Heart left ventricle (tissue), 16 donors: ENCODE measurements around the gene SSNA1. TPM values are rescaled to one million over a fixed set of nuclear protein-coding genes. Genes with fewer than 3 reads are reported as not detected.
A peak's percentile ranks its signal among the peaks of the same experiment; 100 is the strongest.

Experiments used
- ATAC-seq, 4 donors: fragments of 200-7000 bp; cut with Tn5 transposase; one replicate each; pipeline ENCODE4 v1.9.1; 2020 to 2022; ENCODE audit warnings: moderate library complexity in 4 of 4, mild to moderate bottlenecking in 3 of 4, moderate number of reproducible peaks in 1 of 4
- DNase-seq, 5 donors: peaks; one replicate each; pipeline ENCODE4 v3.0.0-alpha.2; 2020
- H3K27ac ChIP-seq, 12 donors: fragments of 200-600 bp; sonication (generic) in 4 of 12; one replicate each; pipeline versions ENCODE4 v1.5.0 to v1.8.0; 2016 to 2022; ENCODE audit warnings: mild to moderate bottlenecking in 2 of 12
- H3K27me3 ChIP-seq, 9 donors: fragments of 200-600 bp; sonication (generic) in 2 of 9; one replicate each; pipeline versions ENCODE4 v1.5.1 to v1.8.0; 2016 to 2022; ENCODE audit warnings: mild to moderate bottlenecking in 3 of 9
- H3K36me3 ChIP-seq, 9 donors: fragments of 200-600 bp; sonication (generic) in 2 of 9; one replicate each; pipeline versions ENCODE4 v1.5.0 to v1.8.0; 2018 to 2022; ENCODE audit warnings: mild to moderate bottlenecking in 2 of 9
- H3K4me1 ChIP-seq, 12 donors: fragments of 200-600 bp; sonication (generic) in 4 of 12; one replicate each; pipeline versions ENCODE4 v1.5.0 to v1.8.0; 2016 to 2022; ENCODE audit warnings: mild to moderate bottlenecking in 3 of 12
- H3K4me3 ChIP-seq, 12 donors: fragments of 200-600 bp; sonication (generic) in 4 of 12; one replicate each; pipeline versions ENCODE4 v1.5.0 to v1.8.0; 2017 to 2022; ENCODE audit warnings: mild to moderate bottlenecking in 9 of 12, moderate library complexity in 4 of 12
- H3K9me3 ChIP-seq, 12 donors: fragments of 200-600 bp; sonication (generic) in 4 of 12; one replicate each; pipeline versions ENCODE4 v1.5.0 to v1.8.0; 2016 to 2022; ENCODE audit warnings: mild to moderate bottlenecking in 1 of 12
- POLR2A ChIP-seq, 2 donors: fragments of 450-650 bp; IDR thresholded peaks; one replicate each; pipeline ENCODE4 v1.6.1; 2017; ENCODE audit warnings: antibody characterized with exemption in 2 of 2, mild to moderate bottlenecking in 2 of 2, moderate library complexity in 2 of 2
- WGBS, 4 donors: extraction: QIAGEN DNeasy Blood & Tissue Kit in 2 of 4; methylation state at CpG; one replicate each; pipeline versions ENCODE4 v1.1.5 to v1.1.7; 2013 to 2018; 5-methylcytosine and 5-hydroxymethylcytosine counted together
- intact Hi-C, 10 donors: fragments of 100-400 bp; cut with DNase I; formaldehyde crosslinking; loops; one replicate each; pipeline versions ENCODE4 v1.11.1 to v1.14.2; 2022
- polyA plus RNA-seq, 2 donors: library from polyadenylated mRNA; stranded (reverse); fragments of 200-250 nt; gene quantifications; one replicate each; pipeline ENCODE4 v1.2.3, GENCODE V29; 2013
- total RNA-seq, 9 donors: library from RNA; depleted of rRNA in 2 of 9; stranded (reverse); fragments of >200 nt in 2 of 9; fragmentation: NEBNext Ultra II Directional in 3 of 9; extraction: Animal tissue kit (Norgen Biotek cat#: 25700) in 3 of 9; gene quantifications; one replicate each; pipeline versions ENCODE4 v1.1.0 to v1.2.4, GENCODE V29; 2016 to 2023
- TF ChIP-seq, protein P1 (sequence below), 12 donors: fragments of 200-600 bp; sonication (generic) in 4 of 12; IDR thresholded peaks; one replicate each; pipeline versions ENCODE4 v1.5.0 to v1.8.0; 2018 to 2022; ENCODE audit warnings: antibody characterized with exemption in 12 of 12, mild to moderate bottlenecking in 5 of 12
- donor health status: ischemic (EF 13 %, LVEDD 7.1; RV severe dilation, severe dysfunction).
- donor health status: healthy with polysubstance abuse.
- donor health status: DM: no; HTN: yes; CAD: no.
- donor health status: DM: no; HTN: no; CAD: no.
- donor health status: ischemic (EF 25% LVEDD 6.9; RV normal size, moderate dysfunction).
- donor health status: ischemic (EF 25% LVEDD 5.7; RV mildly dilated, moderate dysfunction).
- donor health status: healthy.
- donor health status: DM: yes; HTN: yes; CAD: no.
- donor health status: ischemic (EF 35%, LVEDD 5.7; RV mildly dilated, moderate dysfunction).
- donor health status: nonischemic (EF 11% LVEDD 7.7; RV severe dilation, severe dysfunction).
- donor health status: DM: yes; HTN: yes; CAD: no.
- donor health status: PGD.
- donor health status: ischemic (EF 29% LVEDD 5.4; RV normal size, mild dysfunction).
- donor health status: nonischemic (EF 23%, LVEDD 6.1; RV moderate dilation, normal function).

SSNA1 gene
- total and polyA plus RNA-seq, 11 donors, result 46.0 to 161 (median 67.7) TPM

DNA sequence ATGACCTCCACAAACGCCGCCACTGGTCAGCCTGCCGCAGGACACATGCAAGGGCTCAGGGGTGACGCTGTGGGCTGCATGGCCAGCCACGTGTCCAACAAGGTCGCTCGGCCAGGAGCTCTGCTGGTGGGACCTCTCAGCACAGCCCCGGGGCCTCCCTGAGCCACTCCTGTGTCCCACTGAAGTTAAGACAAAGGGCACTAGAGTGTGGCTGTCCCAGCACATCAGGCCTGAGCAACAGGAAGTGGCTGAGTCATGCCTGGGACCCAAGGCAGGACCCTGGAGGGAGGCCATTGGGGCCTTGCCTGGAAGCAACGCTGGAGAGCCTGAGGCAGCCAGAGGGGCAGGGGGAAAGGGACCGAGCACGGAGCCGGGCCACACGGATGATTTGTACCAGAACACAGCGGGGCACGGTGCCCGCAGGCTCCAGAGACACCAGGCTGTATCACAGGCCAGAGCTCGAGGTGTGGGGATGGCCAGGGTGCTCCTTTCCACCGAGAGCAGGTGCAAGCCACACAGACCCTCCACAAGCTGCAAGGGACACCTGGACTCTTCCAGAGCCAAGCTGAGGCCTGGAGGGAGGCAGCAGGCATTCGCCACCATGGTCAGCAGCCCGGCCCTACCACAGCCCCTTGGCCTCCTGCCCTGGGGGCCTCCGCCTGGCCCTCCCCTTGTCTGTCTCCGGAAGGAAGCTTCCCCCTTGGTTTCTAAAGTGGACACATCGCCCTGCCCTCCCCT, 10.1 kb upstream of the SSNA1 start:
- Histone ChIP-seq H3K4me3 (no peak overlapping the region), H3K9me3 (no peaks in the 10 kb centered on the region), H3K4me1 (peaks cover 0 to 4% (median 0%) of the 10 kb centered on the region in 12 donors), H3K27ac (no peak overlapping the region), H3K36me3 (peaks cover 0 to 65% (median 53%) of the 10 kb centered on the region in 9 donors), H3K27me3 (peaks cover 0 to under 1% (median 0%) of the 10 kb centered on the region in 9 donors)
- intact Hi-C loops, result no loop called here
- ATAC-seq (peak in 1 of 4 donors; percentile 10), DNase-seq (no peak)
- TF ChIP-seq POLR2A (IDR thresholded peaks at IDR 0.05), result no peak
- WGBS, 4 donors, result 85 to 89% (median 87%) methylated on average over 21 to 23 of the region's 23 CpGs

DNA sequence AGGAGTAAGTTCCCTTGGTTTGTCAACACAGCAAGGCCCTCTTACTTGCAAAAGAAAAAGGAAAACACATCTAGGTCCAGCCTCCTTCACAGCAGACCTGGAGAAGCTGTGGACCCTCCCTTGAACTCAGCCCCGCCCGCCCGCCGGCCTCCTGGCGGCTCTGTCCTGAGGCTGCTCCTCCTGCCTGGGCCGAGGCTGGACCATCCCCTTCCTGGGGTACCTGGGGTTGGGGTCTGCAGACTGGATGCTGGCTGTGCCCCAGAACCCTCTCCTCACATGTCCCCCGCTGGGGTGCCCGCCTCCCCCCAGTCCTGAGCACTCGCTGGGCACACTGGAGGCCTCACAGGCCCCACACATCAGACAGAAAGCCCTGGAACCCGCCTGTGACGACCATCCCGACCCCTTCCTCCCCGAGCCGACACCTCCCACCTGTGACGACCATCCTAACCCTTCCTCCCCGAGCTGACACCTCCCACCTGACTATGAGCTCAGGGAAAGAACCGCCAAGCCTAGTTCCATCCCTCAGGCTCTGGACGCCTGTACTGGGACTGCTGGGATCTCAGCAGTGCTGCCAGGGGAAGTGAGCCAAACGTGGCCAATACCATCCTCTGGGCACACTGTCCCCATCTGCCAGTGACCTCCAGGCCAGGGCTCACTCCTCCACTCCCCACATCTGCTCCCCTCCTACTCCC, 9.4 kb upstream of the SSNA1 start:
- no peak overlapping the region for H3K27ac ChIP-seq
- no peak overlapping the region for H3K4me3 ChIP-seq
- TF ChIP-seq, protein P1, sequence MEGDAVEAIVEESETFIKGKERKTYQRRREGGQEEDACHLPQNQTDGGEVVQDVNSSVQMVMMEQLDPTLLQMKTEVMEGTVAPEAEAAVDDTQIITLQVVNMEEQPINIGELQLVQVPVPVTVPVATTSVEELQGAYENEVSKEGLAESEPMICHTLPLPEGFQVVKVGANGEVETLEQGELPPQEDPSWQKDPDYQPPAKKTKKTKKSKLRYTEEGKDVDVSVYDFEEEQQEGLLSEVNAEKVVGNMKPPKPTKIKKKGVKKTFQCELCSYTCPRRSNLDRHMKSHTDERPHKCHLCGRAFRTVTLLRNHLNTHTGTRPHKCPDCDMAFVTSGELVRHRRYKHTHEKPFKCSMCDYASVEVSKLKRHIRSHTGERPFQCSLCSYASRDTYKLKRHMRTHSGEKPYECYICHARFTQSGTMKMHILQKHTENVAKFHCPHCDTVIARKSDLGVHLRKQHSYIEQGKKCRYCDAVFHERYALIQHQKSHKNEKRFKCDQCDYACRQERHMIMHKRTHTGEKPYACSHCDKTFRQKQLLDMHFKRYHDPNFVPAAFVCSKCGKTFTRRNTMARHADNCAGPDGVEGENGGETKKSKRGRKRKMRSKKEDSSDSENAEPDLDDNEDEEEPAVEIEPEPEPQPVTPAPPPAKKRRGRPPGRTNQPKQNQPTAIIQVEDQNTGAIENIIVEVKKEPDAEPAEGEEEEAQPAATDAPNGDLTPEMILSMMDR (IDR thresholded peaks at IDR 0.05), result no peak
- no peak for TF ChIP-seq POLR2A (IDR thresholded peaks at IDR 0.05)
- peaks cover 0 to 4% (median 0%) of the 10 kb centered on the region in 12 donors for H3K4me1 ChIP-seq
- H3K27me3 ChIP-seq, result no peaks in the 10 kb centered on the region
- DNase-seq (no peak), ATAC-seq (no peak)
- H3K9me3 ChIP-seq, result no peaks in the 10 kb centered on the region
- WGBS, 4 donors, result 90 to 92% (median 91%) methylated on average over 18 to 19 of the region's 19 CpGs
- peaks cover 0 to 73% (median 60%) of the 10 kb centered on the region in 9 donors for H3K36me3 ChIP-seq
- intact Hi-C loops, result no loop called here

DNA sequence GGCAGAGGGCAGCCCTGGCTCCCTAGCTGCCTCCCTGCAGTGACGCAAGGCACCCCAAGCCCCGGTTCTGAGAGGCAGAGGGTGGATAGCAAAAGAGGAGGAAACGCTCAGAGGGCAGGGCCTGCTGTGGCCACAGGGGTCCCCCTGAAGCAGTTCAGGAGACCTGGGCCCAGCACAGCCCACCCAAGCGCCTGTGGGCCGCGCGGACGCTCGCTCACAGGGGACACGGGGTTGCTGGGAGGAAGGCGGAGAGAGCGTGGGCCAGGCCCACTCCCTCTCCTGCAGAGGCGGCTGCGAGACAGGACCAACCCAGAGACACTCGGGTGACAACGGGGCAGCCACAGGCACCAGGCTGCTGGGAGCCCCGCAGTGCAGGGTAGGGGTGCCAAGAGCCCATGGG, 8.7 kb upstream of the SSNA1 start:
- no peak overlapping the region for H3K4me3 ChIP-seq
- 93 to 96% (median 95%) methylated on average over 12 to 17 of the region's 17 CpGs for WGBS, 4 donors
- no peak overlapping the region for H3K27ac ChIP-seq
- no peaks in the 10 kb centered on the region for H3K9me3 ChIP-seq
- ATAC-seq (peak in 1 of 4 donors; percentile 7), DNase-seq (no peak)
- H3K36me3 ChIP-seq, result peaks cover 0 to 76% (median 60%) of the 10 kb centered on the region in 9 donors
- H3K27me3 ChIP-seq, result no peaks in the 10 kb centered on the region
- intact Hi-C loops, result loop anchor here in 4 of 10 donors (10.0 kb wide), 2 partner anchors 55 to 65 kb away; partner anchors contain the start of gene DPP7 (in 1 of the 4)
- H3K4me1 ChIP-seq, result peaks cover 0 to 4% (median 0%) of the 10 kb centered on the region in 12 donors
- TF ChIP-seq, protein P1 (IDR thresholded peaks at IDR 0.05), result no peak

DNA sequence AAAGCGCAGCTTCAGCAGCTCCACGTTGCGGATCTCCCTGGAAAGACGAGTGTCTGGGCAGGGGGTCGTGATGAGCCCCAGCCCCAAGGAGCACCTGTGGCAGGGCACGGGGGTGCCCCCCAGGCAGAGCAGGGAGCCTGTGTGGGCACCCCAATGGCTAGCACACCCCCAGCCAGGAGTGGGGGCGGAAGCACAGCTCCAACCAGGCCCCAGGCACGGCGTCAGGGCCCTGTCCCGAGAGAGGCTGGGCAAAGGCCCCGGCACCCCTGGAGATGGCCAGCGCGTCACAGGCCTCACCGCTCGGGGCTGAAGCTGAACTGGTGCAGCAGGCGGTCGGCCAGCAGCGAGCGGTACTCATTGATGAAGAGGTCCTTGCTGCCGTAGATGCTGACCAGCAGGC, 8.0 kb upstream of the SSNA1 start:
- 91 to 96% (median 94%) methylated on average over 6 to 20 of the region's 20 CpGs for WGBS, 4 donors
- no peak for DNase-seq
- H3K27ac ChIP-seq, result no peak overlapping the region
- ATAC-seq, result no peak
- H3K9me3 ChIP-seq, result no peaks in the 10 kb centered on the region
- peaks cover 0 to 84% (median 62%) of the 10 kb centered on the region in 9 donors for H3K36me3 ChIP-seq
- H3K27me3 ChIP-seq, result no peaks in the 10 kb centered on the region
- no peak for TF ChIP-seq POLR2A (IDR thresholded peaks at IDR 0.05)
- H3K4me1 ChIP-seq, result peaks cover 0 to 9% (median 0%) of the 10 kb centered on the region in 12 donors
- intact Hi-C loops, result loop anchor here in 4 of 10 donors (10.0 kb wide), 2 partner anchors 56 to 66 kb away; partner anchors contain the start of gene DPP7 (in 1 of the 4)
- no peak overlapping the region for H3K4me3 ChIP-seq

DNA sequence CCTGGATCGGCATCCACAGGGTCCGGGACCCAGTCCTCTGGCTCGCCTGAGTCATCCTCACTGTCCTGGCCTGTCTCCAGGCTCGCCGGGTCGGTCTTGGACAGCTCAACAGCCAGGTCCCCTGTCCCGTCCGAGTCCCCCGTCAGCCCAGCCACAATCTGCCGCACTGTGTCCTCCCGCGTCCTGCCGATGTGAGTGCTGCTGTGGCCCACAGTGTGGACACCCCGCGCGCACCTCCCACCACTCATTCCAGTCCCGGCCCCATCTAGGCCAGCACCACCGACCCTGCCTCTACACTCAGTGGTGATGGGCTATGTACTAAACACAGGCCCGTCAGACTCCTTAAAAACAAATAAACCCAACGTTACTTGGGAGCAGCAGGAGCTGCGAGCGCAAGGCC, 6.8 kb upstream of the SSNA1 start:
- intact Hi-C loops, result loop anchor here in 4 of 10 donors (10.0 kb wide), 2 partner anchors 57 to 67 kb away; partner anchors contain the start of gene DPP7 (in 1 of the 4)
- no peak for ATAC-seq
- no peaks in the 10 kb centered on the region for H3K9me3 ChIP-seq

More for the DNA sequence above, 6.8 kb upstream of the SSNA1 start:
- Histone ChIP-seq H3K27me3 (no peaks in the 10 kb centered on the region), H3K4me1 (peaks cover 0 to 21% (median 7%) of the 10 kb centered on the region in 12 donors), H3K36me3 (peaks cover 0 to 94% (median 68%) of the 10 kb centered on the region in 9 donors), H3K27ac (no peak overlapping the region), H3K4me3 (no peak overlapping the region)
- DNase-seq, result no peak
- 90 to 96% (median 95%) methylated on average over 21 to 22 of the region's 22 CpGs for WGBS, 4 donors
- TF ChIP-seq, protein P1 (IDR thresholded peaks at IDR 0.05), result no peak
- no peak for TF ChIP-seq POLR2A (IDR thresholded peaks at IDR 0.05)
